GM18498 (cell line): Measurements from ENCODE around the gene MSRB1.

ENCODE experiments used
- ATAC-seq: cut with Tn5 transposase; IDR thresholded peaks from one replicate; pipeline ENCODE4 v1.9.1; 2021; ENCODE audit warnings: mild to moderate bottlenecking, moderate library complexity; ENCODE audit not compliant: unreplicated experiment

MSRB1 gene, protein sequence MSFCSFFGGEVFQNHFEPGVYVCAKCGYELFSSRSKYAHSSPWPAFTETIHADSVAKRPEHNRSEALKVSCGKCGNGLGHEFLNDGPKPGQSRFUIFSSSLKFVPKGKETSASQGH

DNA sequence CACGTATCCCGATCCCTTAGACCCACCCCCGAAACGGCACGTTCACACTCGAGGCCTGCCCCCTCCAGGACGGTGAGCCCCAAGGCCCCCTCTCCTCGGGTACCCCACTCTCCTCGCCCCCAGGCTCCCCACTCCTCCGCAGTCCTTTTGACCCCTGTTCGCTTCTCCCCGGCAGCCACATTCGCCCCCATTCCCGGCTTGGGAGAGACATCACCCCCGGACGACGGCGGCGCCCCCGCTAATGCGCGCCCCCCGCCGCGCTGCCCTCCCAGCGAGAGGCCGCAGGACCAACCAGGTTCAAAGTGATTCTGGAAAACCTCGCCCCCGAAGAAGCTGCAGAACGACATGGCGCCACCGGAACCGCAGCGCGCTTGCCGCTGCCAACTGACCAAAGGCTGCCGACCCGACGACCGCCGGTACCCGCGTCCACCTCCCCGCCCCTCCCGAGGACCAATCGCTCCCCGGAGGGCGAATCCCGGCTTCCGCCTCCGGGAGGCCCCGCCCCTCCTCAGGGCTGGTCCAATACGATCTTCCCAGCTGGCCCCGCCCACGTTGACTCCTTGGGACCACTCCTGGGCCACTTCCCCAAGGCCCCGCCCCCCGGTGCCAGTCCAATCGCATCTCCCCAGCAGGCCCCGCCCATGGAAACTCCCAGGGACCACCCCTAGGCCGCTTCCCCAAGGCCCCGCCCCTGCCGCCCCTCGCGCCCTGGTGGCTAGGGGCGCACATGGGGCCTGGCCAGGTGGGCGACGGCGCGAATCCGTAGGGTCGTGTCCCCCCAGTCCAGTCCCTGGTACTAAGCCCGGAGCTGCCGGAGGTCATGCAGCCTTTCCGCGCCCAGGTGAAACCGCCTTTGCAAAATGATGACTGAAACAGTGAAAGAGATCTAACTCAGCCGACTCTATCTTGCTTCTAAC, at the start of gene MSRB1:
Gene MSRB1, minus strand, starts transcription at position 390 of the 917 bp plus-strand sequence. Its CDS starts 43 bp downstream, at position 347.
- peak; percentile 94 for ATAC-seq

DNA sequence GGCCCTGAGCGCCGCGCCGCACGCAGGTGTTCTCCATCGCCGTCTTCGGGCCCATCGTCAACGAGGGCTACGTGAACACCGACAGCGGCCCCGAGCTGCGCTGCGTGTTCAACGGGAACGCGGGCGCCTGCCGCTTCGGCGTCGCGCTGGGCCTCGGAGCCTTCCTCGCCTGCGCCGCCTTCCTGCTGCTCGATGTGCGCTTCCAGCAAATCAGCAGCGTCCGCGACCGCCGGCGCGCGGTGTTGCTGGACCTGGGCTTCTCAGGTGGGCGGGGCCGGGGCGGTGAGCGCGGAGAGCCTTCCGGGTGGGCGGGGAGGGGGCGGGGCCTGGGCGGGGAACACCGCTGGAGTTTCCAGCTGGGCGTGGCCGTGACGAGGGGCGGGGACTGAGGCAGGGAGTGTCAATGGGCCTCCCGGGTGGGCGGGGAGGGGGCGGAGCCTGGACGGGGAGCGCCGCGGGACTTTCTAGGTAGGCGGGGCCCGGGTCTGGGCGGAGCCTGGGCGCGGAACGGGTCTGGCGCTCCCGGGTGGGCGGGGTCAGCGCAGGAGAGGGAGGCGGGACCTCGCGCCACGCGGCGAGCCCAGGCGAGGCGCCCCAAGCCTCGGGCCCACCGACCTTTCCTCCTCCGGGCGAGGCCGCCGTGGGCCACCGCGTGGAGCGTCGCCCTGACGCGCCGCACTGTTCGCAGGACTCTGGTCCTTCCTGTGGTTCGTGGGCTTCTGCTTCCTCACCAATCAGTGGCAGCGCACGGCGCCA, 49.1 kb upstream of the MSRB1 start:
- peak; percentile 49 for ATAC-seq

DNA sequence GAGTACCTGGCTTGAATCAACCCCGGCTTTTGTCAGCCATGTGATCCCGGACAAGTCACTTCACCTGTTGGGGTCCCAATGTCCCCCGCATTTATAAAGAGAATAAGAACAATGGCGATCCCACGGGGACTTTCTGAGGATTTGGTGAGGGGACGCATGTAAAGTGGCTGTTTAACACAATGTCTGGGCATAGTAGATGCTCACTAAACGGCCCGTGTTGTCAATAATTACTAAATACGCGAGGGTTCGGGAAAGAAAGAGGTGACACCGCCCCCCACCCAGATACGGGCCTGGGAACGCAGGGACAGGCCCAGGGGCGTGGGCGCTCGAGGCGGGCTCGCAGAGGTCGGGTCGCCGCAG, 48.6 kb upstream of the MSRB1 start:
- ATAC-seq, result no peak

DNA sequence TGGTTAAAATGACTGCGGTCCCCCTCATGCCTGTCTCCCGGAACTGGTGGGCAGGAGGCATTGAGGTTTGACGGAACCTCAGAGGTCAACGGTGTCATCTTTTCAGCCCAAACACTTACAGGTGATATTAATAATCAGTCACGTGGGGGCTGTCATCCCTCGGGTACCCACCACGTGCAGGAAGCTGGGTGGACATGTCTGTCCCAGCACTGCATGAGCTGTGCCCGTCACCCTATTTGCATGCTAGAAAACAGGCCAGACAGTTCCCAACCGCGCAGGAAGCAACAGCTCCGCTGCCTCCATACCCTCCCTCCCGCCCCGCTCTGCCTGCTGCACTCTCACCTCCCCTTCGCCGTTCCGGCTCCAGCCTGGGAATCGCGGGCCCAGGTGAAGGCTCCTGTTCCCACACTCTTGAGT, 48.1 kb upstream of the MSRB1 start:
- ATAC-seq, result peak; percentile 50

DNA sequence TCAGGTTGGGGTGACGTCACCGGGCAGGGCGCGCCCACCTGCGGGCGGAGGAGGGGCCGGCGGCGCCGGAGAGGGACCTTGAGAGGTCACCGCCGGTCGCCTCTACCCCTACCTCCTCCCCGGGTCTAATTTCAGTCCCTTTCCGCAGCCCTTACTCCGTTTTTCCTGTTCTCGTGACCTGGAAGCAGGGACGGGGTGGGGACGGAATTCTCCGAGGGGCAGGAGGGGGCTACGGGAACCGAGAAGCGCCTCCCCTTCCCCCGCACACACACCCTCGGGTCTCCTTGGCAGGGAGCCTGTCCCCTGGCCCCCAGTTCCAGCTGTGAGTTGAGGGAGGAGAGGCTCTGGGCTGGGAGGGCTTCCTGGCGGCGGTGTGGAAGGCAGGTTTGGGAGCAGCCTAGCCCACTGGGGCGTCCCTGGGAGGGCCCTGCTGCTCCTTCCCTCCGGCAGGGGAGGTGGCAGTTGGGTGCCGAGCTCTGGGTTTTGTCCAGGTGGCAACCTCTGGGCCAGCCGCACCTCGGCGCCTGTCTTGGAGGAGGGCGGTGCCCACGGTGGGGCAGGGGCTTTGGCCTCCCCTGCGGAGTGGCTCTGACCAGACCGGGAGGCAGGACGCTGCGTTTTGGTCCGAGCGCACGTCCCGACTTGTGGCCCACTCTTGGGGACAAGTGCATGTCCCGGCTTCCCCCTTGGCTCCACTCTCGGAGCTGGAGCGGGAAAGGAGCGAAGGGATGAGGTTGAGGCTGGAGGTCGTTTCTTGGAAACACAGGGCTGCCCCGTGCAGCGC, 47.5 kb upstream of the MSRB1 start:
- peak; percentile 3 for ATAC-seq

DNA sequence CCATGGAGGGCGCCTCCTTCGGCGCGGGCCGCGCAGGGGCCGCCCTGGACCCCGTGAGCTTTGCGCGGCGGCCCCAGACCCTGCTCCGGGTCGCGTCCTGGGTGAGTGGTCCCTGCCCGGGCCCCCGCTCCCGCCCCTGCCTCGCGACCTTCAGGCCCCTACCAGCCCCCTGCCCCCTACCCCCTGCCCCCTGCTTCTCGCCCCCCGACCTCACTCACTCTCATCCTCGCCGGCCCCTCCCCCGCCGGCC, 47.0 kb upstream of the MSRB1 start:
- ATAC-seq, result no peak

DNA sequence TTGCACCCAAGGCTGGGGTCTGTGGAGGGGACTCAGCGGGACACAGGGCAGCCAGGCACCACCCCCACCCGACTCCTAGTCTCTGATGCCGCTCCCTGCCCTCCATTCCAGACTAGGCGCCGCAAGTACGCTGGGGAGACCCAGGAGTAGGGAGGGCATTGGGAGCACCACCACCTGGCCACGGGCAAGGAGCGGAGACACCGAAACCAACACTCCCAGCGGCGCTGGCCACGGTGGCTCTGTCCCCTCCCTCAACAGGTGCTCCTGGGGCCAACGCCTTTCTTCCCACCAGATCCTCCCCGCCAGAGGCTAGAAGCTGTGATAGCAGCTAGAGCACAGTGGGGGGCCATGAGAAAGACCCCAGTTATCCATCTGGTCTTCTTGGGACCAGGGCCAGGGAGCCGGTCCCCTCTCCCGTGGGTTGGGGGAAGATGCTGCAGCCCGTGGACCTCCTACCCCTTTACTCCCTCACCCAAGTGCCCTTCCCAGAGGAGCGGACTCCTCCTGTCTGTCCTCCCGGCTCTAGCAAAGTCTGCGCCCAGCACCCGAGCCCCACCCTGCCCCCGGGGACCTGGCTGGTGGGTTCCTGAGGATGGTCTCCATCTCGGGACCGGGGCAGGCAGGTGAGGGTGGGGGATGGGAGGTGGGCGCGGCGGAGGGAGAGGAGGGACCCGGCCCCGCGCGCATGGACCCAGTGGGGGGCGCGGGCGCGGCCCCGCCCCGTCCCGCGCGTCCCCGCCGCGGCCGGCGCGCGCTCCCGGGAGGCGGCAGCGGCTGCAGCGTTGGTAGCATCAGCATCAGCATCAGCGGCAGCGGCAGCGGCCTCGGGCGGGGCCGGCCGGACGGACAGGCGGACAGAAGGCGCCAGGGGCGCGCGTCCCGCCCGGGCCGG, 46.5 kb upstream of the MSRB1 start, which contains the start of gene SYNGR3:
Gene SYNGR3, plus strand, starts transcription at position 762 of the 892 bp plus-strand sequence. CDS start 133 bp downstream, outside the sequence.
- no peak for ATAC-seq

DNA sequence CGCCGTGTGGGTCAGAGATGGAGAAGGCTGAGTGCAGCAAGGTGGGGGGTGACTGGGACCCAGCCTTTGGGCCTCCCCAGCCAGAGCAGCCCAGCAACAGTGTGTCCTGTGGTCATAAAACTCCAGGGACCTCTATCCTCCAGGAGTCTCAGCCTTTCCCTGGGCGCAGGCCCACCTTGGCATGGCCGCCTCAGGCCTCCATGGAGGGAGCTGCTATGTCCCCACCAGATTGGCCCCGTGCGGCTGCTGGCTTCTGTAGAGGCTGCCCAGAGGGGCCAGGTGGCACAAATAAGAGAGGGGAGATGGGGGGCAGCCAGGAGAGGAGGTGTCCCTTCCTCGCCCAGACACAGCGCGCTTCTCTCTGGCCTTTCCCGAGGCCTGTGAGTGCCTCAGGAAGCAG, 44.2 kb upstream of the MSRB1 start:
- ATAC-seq, result no peak

DNA sequence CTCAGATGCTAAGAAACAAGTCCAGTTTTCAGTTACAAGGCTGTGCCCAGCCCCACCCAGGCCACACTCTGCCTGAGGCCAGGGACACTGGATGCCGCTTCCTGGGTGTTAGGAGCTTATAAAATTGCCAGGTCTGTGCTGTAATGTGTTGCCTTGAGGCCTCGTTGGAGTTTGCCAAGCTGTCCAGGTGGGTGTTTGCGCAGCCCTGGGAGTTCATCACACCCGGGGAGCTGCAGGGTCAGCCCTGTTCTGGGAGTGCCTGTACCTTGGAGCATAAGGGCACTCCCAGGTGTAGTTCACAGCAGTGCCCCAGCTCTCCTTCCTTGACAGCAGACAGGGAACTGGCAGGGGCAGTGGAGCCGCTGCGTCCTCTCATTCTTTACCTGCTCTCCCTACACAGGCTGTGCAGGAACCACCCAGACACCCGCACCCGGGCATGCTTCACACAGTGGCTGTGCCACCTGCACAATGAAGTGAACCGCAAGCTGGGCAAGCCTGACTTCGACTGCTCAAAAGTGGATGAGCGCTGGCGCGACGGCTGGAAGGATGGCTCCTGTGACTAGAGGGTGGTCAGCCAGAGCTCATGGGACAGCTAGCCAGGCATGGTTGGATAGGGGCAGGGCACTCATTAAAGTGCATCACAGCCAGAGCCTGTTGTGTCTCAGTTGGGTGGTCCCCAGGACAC, 42.6 kb upstream of the MSRB1 start:
- ATAC-seq, result no peak

DNA sequence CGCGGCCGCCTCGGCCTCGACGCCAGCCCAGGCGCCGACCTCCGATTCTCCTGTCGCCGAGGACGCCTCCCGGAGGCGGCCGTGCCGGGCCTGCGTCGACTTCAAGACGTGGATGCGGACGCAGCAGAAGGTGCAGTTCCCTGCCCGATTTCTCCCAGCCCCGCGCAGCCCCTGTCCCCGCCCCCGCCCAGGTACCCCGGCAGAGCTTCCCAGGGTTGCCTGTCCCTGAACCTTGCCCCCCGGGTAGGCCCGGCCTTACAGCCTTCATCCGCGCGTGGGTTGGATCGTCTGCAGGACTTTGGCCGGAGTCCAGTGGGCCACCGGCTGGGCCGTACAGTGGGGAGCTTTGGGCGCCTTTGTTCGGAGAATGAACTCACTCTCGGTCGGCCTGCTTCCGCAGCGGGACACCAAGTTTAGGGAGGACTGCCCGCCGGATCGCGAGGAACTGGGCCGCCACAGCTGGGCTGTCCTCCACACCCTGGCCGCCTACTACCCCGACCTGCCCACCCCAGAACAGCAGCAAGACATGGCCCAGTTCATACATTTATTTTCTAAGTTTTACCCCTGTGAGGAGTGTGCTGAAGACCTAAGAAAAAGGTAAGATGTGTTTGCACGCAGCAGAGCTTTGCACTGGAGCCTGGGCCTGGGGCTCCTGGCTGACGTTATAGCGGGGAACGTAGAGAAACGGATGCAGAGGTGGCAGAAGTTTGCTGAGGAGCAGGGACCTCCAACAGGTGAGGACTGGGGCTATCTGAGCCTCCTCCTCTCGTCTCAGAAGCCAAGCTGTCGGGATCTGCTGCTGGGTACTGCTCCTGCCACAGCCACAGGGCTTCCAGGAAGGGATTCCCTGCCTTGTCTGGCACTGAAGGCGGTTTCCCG, 41.6 kb upstream of the MSRB1 start:
- peak; percentile 4 for ATAC-seq

DNA sequence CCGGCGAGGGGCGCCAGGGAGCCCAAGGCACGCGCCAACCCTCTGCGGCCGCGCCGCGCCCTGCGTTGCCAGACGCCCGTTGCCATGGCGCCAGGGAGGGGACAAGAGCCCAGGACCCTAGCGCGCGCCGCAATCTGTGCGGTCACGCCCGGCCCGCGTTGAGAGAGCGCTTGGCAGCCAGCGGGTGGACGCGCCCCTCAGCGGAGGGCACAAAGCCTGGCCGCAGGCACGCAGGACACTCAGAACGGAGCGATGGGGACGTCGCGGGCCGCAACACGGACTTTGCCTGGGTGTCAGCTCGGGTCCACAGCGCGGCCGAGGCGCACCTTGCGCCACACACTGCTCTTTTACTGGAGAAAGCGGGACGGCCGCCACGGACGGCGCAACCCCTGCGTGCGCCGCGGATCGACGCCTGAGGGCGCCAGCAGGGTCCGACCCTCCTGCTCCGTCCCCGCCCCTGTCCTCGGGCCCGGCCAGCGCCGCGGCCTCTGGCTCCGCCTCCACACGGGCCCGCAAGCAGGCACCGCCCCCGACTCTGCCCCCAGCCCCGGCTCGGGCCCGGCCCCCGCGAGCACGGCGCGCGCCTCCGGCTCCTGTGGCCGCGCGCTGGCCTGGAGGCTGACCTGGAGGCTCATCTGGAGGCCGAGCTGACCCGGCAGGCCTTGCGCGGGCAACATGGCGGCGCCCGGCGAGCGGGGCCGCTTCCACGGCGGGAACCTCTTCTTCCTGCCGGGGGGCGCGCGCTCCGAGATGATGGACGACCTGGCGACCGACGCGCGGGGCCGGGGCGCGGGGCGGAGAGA, 40.7 kb upstream of the MSRB1 start, which contains the start of gene GFER:
Gene GFER, plus strand, starts transcription at position 650 of the 803 bp plus-strand sequence. Its CDS starts 26 bp downstream, at position 676.
- peak; percentile 80 for ATAC-seq

DNA sequence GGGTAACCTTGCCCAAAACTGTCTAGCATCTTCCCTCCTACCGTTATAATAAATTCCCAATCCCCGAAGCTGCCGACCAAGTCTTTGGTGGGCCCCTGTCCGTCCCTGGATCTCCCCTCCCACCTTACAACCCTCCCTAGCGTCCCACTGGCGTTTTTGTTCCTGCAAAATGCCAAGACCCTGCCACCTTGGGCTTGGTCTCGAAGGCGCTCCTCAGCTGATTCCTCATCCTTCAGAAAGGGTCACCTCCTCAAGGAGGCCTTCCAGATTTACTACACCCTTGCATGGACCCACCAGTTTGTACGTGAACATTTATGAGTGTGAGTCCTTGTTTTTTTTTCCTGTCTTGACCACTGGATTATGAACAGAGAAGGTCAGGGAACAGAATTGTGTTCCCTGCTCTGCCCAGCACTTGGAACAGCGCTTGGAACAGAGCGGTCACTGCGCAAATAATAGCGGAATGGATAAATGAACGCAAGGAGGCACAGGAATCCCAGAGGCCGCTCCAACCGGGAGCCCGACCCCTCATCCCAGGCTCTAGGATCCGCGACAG, 40.1 kb upstream of the MSRB1 start:
- ATAC-seq, result no peak

DNA sequence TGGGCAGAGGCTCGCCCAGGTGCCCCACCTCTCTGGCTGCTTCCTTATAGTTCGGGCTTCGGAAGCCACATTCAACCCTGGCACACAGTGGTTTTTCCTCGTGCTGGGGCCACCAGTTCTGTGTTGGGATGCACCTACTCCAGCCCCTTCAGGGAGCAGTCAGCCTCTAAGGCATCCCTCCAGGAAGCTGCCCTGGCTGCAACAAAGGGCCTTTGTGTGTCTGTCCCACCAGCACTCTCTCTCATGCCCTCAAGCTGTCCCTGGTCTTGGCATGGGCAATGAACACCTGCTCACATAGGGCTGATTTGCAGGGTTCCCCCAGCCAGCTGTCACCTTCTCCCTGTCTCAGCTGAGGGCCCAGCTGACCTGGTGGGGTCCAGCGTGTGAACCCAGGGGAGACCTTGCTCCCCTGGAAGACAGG, 39.0 kb upstream of the MSRB1 start:
- ATAC-seq, result no peak

DNA sequence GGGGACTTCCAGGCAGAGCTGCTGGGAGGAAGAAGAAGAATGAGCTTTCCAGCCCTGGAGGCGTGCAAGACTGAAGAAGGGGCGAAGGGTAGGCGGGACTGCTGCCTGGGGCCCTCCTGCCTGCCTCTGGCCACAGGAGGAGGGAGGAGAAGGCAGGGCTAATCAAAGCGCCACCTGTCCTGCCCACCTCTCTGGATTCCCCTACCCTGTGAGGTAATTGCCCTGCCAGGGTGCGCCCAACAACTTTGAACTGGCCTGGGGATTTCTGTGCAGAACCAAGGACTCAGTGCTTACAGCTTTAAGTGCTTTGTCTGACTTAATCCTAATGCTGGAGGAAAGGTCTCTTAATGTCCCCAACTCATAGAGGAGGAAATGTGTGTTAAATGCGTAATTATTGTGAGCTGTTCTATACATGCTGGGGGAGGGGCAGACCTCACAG, 38.4 kb upstream of the MSRB1 start, which contains the start of gene NOXO1:
Gene NOXO1, minus strand, starts transcription at position 72 of the 439 bp plus-strand sequence. CDS start 290 bp downstream, outside the sequence.
- ATAC-seq, result no peak

DNA sequence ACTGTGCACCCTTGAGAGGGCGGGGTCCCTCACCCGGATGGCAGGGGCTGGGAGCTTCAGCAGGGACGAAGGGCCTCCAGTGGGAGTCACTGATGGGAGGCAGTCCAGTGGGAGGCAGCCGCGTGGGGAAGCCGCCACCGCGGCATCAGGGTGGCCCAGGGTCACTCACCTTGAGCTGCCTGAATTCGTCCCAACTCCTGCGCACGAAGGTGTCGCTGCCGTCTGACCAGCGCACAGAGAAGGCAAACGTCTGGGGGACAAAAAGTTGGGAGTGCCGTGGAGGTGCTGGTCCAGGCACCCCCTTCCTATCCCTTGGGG, 37.7 kb upstream of the MSRB1 start:
- ATAC-seq, result no peak

DNA sequence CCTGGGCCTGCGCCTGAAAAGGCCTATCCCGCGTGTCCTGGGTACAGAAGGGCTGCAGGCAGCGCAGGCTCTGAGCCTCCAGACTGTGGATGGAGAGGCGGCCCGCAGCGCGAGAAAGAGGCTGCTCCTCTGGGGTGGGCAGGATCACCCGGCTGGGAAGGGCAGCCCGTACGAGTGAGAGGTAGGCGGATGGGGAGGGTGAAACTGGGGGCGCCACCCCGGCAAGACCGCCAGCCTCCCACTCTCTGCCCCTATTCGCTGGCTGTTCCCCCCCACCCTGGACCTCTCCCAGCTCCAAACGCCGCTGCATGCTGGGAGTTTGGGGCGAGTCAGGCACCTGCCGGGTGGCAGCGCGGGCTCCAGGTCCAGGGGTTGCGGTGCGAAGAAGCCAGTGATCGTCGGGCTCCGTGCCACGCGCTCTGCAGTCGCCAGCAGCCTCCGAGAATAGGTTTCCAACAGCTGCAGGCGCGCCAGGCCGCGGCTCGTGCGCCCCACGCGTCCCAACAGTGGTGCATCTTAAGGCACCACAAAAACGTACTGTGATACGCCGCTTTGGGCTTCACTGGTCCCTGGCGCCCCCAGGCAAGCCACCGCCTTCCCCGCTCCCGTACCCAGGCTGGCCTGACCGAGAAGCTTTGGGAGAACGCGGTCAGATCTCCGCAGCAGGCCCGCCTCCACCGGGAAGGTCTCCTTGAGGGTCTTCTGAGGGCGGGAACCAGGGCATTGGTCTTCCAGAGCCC, 37.2 kb upstream of the MSRB1 start:
- no peak for ATAC-seq
